Stimulated activated CD8-positive, alpha-beta memory T cell treated with anti-CD3 and anti-CD28 coated beads, Interleukin-12 subunit alpha, Interleukin-12 subunit beta, amount 100 ng/mL, for 24 hours (primary cell): Measurements from ENCODE around the gene ASB6.
A peak's percentile ranks its signal among the peaks of the same experiment; 100 is the strongest.

Source experiments
- DNase-seq: peaks from one replicate; pipeline ENCODE4 v3.0.0-alpha.2; 2020; ENCODE audit errors: extremely low read depth

The ASB6 gene

GRCh38 chr9:129626625-129627284 lies 15.2 kb downstream of the ASB6 start:
- no peak for DNase-seq

GRCh38 chr9:129626079-129626624 lies 15.8 kb downstream of the ASB6 start, which contains the start of gene NTMT1:
TSS of gene NTMT1 (plus strand) at chr9:129626163. CDS start at chr9:129632704, 6,541 bp downstream.
- peak; percentile 71 for DNase-seq

- DNase-seq = no peak
These were observed 17.0 kb downstream of the ASB6 start for GRCh38 chr9:129624947-129625346.

- no peak for DNase-seq
These were observed 17.7 kb downstream of the ASB6 start for GRCh38 chr9:129624168-129624759.

- DNase-seq = no peak
These were observed 18.6 kb downstream of the ASB6 start for GRCh38 chr9:129623331-129623730.

- no peak for DNase-seq
These were observed 21.2 kb downstream of the ASB6 start, which contains the start of gene C9orf50 for GRCh38 chr9:129620669-129621295. TSS of gene C9orf50 (minus strand) at chr9:129621101. CDS start at chr9:129620574, 527 bp downstream.

- no peak for DNase-seq
These were observed 21.9 kb downstream of the ASB6 start for GRCh38 chr9:129619787-129620668.

GRCh38 chr9:129617167-129617566 lies 24.8 kb downstream of the ASB6 start:
- DNase-seq = no peak

- no peak for DNase-seq
These were observed 26.3 kb downstream of the ASB6 start for GRCh38 chr9:129615407-129616285.

GRCh38 chr9:129614932-129615331 lies 27.0 kb downstream of the ASB6 start:
- DNase-seq = no peak

- DNase-seq = no peak
These were observed 28.3 kb downstream of the ASB6 start for GRCh38 chr9:129613520-129614175.

- no peak for DNase-seq
These were observed 29.0 kb downstream of the ASB6 start for GRCh38 chr9:129612815-129613519.

- no peak for DNase-seq
These were observed 29.8 kb downstream of the ASB6 start for GRCh38 chr9:129612123-129612522.

- DNase-seq = no peak
These were observed 30.6 kb downstream of the ASB6 start for GRCh38 chr9:129611307-129611800.

- DNase-seq = no peak
These were observed 31.3 kb downstream of the ASB6 start for GRCh38 chr9:129610473-129611306.

GRCh38 chr9:129610213-129610472 lies 31.8 kb downstream of the ASB6 start:
- DNase-seq = no peak

GRCh38 chr9:129609486-129610212 lies 32.3 kb downstream of the ASB6 start:
- DNase-seq = no peak
